ENCODE measurements around the gene KIAA0825.

DNA sequence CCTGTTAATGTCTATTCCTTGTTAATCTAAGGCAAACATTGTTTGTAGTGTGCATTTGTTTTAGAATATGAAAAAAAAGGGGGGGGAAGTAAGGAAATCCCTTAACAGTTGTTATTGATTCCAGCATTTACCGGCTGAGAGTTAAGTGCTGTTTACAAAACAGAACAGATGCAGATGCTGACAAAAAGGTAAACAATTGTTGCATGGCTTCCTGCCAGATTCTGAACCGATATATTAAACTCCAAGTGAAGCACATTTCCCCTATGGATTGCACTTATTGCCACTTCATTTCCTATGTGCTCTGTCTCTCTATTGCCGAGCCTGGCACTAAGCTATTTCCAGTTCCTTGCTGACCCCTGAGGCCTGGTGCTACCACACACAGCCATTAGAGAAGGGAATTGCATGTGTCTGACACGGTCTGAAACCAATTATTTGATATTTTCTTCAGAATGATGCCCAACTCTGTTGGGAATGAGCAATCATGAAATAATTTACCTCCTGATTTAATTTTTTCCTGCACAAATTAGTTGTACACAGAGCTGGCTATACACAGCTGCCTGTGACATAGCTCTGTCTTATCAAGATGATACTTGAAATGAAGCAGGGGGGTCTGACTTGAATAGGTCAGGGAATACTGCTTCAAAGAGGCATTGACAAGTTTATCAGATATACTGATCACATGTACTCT is 109.8 kb downstream of the KIAA0825 start:
- TF ChIP-seq, protein P1, sequence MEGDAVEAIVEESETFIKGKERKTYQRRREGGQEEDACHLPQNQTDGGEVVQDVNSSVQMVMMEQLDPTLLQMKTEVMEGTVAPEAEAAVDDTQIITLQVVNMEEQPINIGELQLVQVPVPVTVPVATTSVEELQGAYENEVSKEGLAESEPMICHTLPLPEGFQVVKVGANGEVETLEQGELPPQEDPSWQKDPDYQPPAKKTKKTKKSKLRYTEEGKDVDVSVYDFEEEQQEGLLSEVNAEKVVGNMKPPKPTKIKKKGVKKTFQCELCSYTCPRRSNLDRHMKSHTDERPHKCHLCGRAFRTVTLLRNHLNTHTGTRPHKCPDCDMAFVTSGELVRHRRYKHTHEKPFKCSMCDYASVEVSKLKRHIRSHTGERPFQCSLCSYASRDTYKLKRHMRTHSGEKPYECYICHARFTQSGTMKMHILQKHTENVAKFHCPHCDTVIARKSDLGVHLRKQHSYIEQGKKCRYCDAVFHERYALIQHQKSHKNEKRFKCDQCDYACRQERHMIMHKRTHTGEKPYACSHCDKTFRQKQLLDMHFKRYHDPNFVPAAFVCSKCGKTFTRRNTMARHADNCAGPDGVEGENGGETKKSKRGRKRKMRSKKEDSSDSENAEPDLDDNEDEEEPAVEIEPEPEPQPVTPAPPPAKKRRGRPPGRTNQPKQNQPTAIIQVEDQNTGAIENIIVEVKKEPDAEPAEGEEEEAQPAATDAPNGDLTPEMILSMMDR (IDR thresholded peaks at IDR 0.05): no peak
- no peak for TF ChIP-seq POLR2A (IDR thresholded peaks at IDR 0.05)

All from adrenal gland (tissue), 5 donors.